Motor neuron (in vitro differentiated cells): ENCODE measurements around the gene SLAMF1. TPM values are rescaled to one million over a fixed set of nuclear protein-coding genes. Genes with fewer than 3 reads are reported as not detected.

Experiments
- ATAC-seq, 8 experiments: fragments of 200-7000 bp; cut with Tn5 transposase; replicated peaks in 6 of 8; 2 replicates each; pipeline ENCODE4 v1.8.0; 2021; ENCODE audit warnings: mild to moderate bottlenecking in 8 of 8, moderate library complexity in 8 of 8
- H3K27ac ChIP-seq, 2 donors: fragments of 250-450 bp; sonication (Bioruptor Pico); 2 replicates each; pipeline ENCODE4 v1.9.0; 2021; ENCODE audit warnings: antibody characterized with exemption in 2 of 2, mild to moderate bottlenecking in 2 of 2, moderate library complexity in 1 of 2
- H3K4me1 ChIP-seq, 2 donors: fragments of 250-450 bp; sonication (Bioruptor Pico); replicated peaks in 1 of 2; 2 replicates each; pipeline ENCODE4 v1.6.1; 2021; ENCODE audit warnings: antibody characterized with exemption in 2 of 2, mild to moderate bottlenecking in 2 of 2, moderate library complexity in 1 of 2
- H3K4me3 ChIP-seq, 5 donors: fragments of 250-450 bp; sonication (Bioruptor Pico); 2 replicates each; pipeline ENCODE4 v1.9.0; 2021; ENCODE audit warnings: antibody characterized with exemption in 5 of 5, mild to moderate bottlenecking in 5 of 5, moderate library complexity in 4 of 5
- WGBS, 10 experiments: fragments of 450-650 bp; shearing (Covaris generic); methylation state at CpG; one replicate each; pipeline ENCODE4 v1.0.0; 2022; 5-methylcytosine and 5-hydroxymethylcytosine counted together
- in situ Hi-C, 9 experiments: fragments of 400-800 bp; cut with MboI; loops; one replicate each; pipeline ENCODE4 v1.15.0; 2021; ENCODE audit warnings: low sequenced_read_pairs in 9 of 9, low pct_unique_long_range_greater_than_20kb in 2 of 9; ENCODE audit not compliant: unreplicated experiment in 9 of 9
- total RNA-seq, 8 experiments: library from RNA; unstranded; fragments of 300-600 nt; gene quantifications; 2 replicates each; pipeline versions ENCODE4 v1.2.3 to v1.2.4, GENCODE V29; 2022

Gene SLAMF1
- total RNA-seq, 8 experiments from 2014 or later = under 0.01 to 0.90 (median 0.32) TPM; not detected in 3

- H3K4me1 ChIP-seq = no peaks in the 10 kb centered on the region
- 0 to 77% (median 67%) methylated on average over 2 to 6 of the region's 6 CpGs; no CpG with 5 or more reads in 2 of the 10 experiments for WGBS, 10 experiments
- peak in 2 of 8 experiments; percentile 71 to 82 for ATAC-seq
- in situ Hi-C loops = no loop called here
- H3K27ac ChIP-seq = no peak overlapping the region
- H3K4me3 ChIP-seq = no peak overlapping the region
Measured at GRCh38 chr1:160672789-160673695, 26.2 kb upstream of the SLAMF1 start.

- no peak overlapping the region for H3K27ac ChIP-seq
- no peak overlapping the region for H3K4me3 ChIP-seq
- ATAC-seq = no peak
- WGBS, 10 experiments = 4 to 33% (median 25%) methylated on average over 1 to 3 of the region's 3 CpGs
- in situ Hi-C loops = no loop called here
- H3K4me1 ChIP-seq = no peaks in the 10 kb centered on the region
Measured at GRCh38 chr1:160671603-160672517, 25.0 kb upstream of the SLAMF1 start.

GRCh38 chr1:160670701-160671100, 23.9 kb upstream of the SLAMF1 start:
- WGBS, 10 experiments = 1 to 91% (median 85%) methylated on average over 2 to 4 of the region's 4 CpGs
- no peak for ATAC-seq
- Histone ChIP-seq H3K4me1 (no peaks in the 10 kb centered on the region), H3K4me3 (no peak overlapping the region), H3K27ac (no peak overlapping the region)
- in situ Hi-C loops = no loop called here

GRCh38 chr1:160669802-160670201, 23.0 kb upstream of the SLAMF1 start:
- in situ Hi-C loops = no loop called here
- Histone ChIP-seq H3K27ac (no peak overlapping the region), H3K4me1 (no peaks in the 10 kb centered on the region), H3K4me3 (no peak overlapping the region)
- ATAC-seq = no peak
- 60 to 100% (median 94%) methylated on average over 2 to 16 of the region's 20 CpGs; no CpG with 5 or more reads in 1 of the 10 experiments for WGBS, 10 experiments

GRCh38 chr1:160669276-160669675, 22.4 kb upstream of the SLAMF1 start:
- H3K27ac ChIP-seq = no peak overlapping the region
- ATAC-seq = no peak
- no peak overlapping the region for H3K4me3 ChIP-seq
- in situ Hi-C loops = no loop called here
- H3K4me1 ChIP-seq = no peaks in the 10 kb centered on the region

- in situ Hi-C loops = no loop called here
- WGBS, 10 experiments = 6 to 89% (median 57%) methylated on average over 2 of the region's 2 CpGs
- Histone ChIP-seq H3K4me3 (no peak overlapping the region), H3K4me1 (no peaks in the 10 kb centered on the region), H3K27ac (no peak overlapping the region)
- ATAC-seq = no peak
Measured at GRCh38 chr1:160667896-160668295, 21.1 kb upstream of the SLAMF1 start.

- Histone ChIP-seq H3K4me3 (no peak overlapping the region), H3K4me1 (no peaks in the 10 kb centered on the region), H3K27ac (no peak overlapping the region)
- in situ Hi-C loops = no loop called here
- WGBS, 10 experiments = 0 to 80% (median 50%) methylated on average over 1 to 3 of the region's 3 CpGs; no CpG with 5 or more reads in 1 of the 10 experiments
- ATAC-seq = no peak
Measured at GRCh38 chr1:160666079-160666442, 19.2 kb upstream of the SLAMF1 start.

- in situ Hi-C loops = no loop called here
- Histone ChIP-seq H3K4me1 (no peaks in the 10 kb centered on the region), H3K4me3 (no peak overlapping the region), H3K27ac (no peak overlapping the region)
- WGBS, 10 experiments = 0 to 57% (median 27%) methylated on average over 1 to 6 of the region's 6 CpGs
- ATAC-seq = peak in 3 of 8 experiments; percentile 14 to 82 (median 42)
Measured at GRCh38 chr1:160665330-160666078, 18.7 kb upstream of the SLAMF1 start.

GRCh38 chr1:160664573-160665051, 17.8 kb upstream of the SLAMF1 start:
- WGBS, 10 experiments = 0 to 100% (median 64%) methylated on average over 1 to 3 of the region's 3 CpGs; no CpG with 5 or more reads in 1 of the 10 experiments
- Histone ChIP-seq H3K4me3 (no peak overlapping the region), H3K4me1 (no peaks in the 10 kb centered on the region), H3K27ac (no peak overlapping the region)
- in situ Hi-C loops = no loop called here
- peak in 2 of 8 experiments; percentile 21 to 24 for ATAC-seq

- no peak for ATAC-seq
- WGBS, 10 experiments = 0 to 92% (median 78%) methylated on average over 2 to 4 of the region's 4 CpGs
- Histone ChIP-seq H3K4me1 (no peaks in the 10 kb centered on the region), H3K27ac (no peak overlapping the region), H3K4me3 (no peak overlapping the region)
- in situ Hi-C loops = no loop called here
Measured at GRCh38 chr1:160662910-160663309, 16.1 kb upstream of the SLAMF1 start.

GRCh38 chr1:160659566-160659965, 12.7 kb upstream of the SLAMF1 start:
- ATAC-seq = no peak
- Histone ChIP-seq H3K4me3 (no peak overlapping the region), H3K27ac (no peak overlapping the region), H3K4me1 (no peaks in the 10 kb centered on the region)
- in situ Hi-C loops = no loop called here
- 11 to 100% (median 89%) methylated on average over 1 to 4 of the region's 4 CpGs; no CpG with 5 or more reads in 1 of the 10 experiments for WGBS, 10 experiments

GRCh38 chr1:160658814-160659193, 12.0 kb upstream of the SLAMF1 start:
- Histone ChIP-seq H3K4me1 (no peaks in the 10 kb centered on the region), H3K4me3 (no peak overlapping the region), H3K27ac (no peak overlapping the region)
- WGBS, 10 experiments = 43 to 100% (median 89%) methylated on average over 1 to 2 of the region's 2 CpGs; no CpG with 5 or more reads in 4 of the 10 experiments
- ATAC-seq = peak in 3 of 8 experiments; percentile 64 to 81 (median 65)
- in situ Hi-C loops = no loop called here
